Stimulated activated CD4-positive, alpha-beta T cell treated with anti-CD3 and anti-CD28 coated beads, Interleukin-12 subunit alpha, Interleukin-12 subunit beta, amount 100 ng/mL, for 48 hours (primary cell): Measurements from ENCODE around the gene RPL19.

Experiments
- DNase-seq, 3 donors: peaks; one replicate each; pipeline ENCODE4 v3.0.0-alpha.2; 2020; ENCODE audit warnings: low read depth in 2 of 3, low spot score in 1 of 3

The RPL19 gene

GRCh38 chr17:39196808-39197291 is 3.2 kb upstream of the RPL19 start:
- no peak for DNase-seq

- peak; percentile 46 to 75 (median 56) for DNase-seq
Measured at GRCh38 chr17:39197380-39198185, 2.5 kb upstream of the RPL19 start, which contains the start of gene CACNB1. TSS of gene CACNB1 (minus strand) at chr17:39197669. CDS start at chr17:39197495, 174 bp downstream.

GRCh38 chr17:39198186-39198566 is 1.9 kb upstream of the RPL19 start:
- DNase-seq, result no peak

- peak; percentile 79 to 84 (median 82) for DNase-seq
Measured at GRCh38 chr17:39199820-39200069, 338 bp upstream of the RPL19 start.

- no peak for DNase-seq
Measured at GRCh38 chr17:39200957-39201510, 951 bp downstream of the RPL19 start.

GRCh38 chr17:39204245-39204644 is 4.2 kb downstream of the RPL19 start:
- DNase-seq, result no peak

GRCh38 chr17:39205112-39205526 is 5.0 kb downstream of the RPL19 start:
- DNase-seq, result no peak

GRCh38 chr17:39208136-39208535 is 8.1 kb downstream of the RPL19 start:
- no peak for DNase-seq

- no peak for DNase-seq
Measured at GRCh38 chr17:39208893-39209292, 8.8 kb downstream of the RPL19 start.

- DNase-seq, result peak in 2 of 3 donors; percentile 39 to 45
Measured at GRCh38 chr17:39209317-39210092, 9.4 kb downstream of the RPL19 start.

GRCh38 chr17:39210093-39210434 is 10.0 kb downstream of the RPL19 start:
- no peak for DNase-seq

GRCh38 chr17:39212195-39212810 is 12.2 kb downstream of the RPL19 start:
- no peak for DNase-seq

GRCh38 chr17:39212841-39213480 is 12.9 kb downstream of the RPL19 start:
- no peak for DNase-seq

- no peak for DNase-seq
Measured at GRCh38 chr17:39213852-39214251, 13.8 kb downstream of the RPL19 start.

GRCh38 chr17:39217734-39218369 is 17.8 kb downstream of the RPL19 start:
- DNase-seq, result no peak

GRCh38 chr17:39218906-39219305 is 18.8 kb downstream of the RPL19 start:
- DNase-seq, result no peak

- DNase-seq, result no peak
Measured at GRCh38 chr17:39219647-39220154, 19.6 kb downstream of the RPL19 start.

- no peak for DNase-seq
Measured at GRCh38 chr17:39221572-39221971, 21.5 kb downstream of the RPL19 start.

- no peak for DNase-seq
Measured at GRCh38 chr17:39222151-39222550, 22.1 kb downstream of the RPL19 start.
